ENCODE data around the gene UCK1.

UCK1 gene

DNA sequence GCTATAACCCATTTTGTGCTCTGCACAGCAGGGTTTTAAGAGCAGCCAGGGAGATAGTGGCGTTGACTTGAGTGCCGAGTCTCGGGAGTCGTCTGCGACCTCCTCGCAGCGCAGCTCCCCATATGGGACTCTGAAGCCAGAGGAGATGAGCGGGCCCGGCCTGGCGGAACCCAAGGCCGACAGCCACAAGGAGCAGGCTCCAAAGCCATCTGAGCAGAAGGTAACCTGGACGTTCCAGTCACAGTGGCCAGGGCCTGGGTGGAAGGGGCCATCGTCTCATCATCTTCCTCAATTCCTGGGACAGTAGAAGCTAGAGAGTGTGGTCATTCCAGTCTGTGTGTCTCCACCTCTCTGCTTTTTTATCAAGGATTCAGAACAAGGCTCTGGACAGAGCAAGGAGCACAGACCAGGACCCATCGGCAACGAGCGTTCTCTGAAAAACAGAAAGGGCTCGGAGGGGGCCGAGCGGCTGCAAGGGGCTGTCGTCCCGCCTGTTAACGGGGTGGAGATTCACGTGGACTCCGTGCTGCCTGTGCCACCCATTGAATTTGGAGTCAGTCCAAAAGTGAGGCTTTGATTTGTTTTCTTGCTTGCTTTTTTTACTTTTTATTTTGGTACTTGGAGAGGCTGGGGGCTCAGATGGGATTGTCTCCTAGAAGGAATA lies 48.6 kb downstream of the UCK1 start:
- H3K27me3 ChIP-seq (ENCODE audit: insufficient read depth, low read length, poor library complexity, severe bottlenecking) = no peaks in the 10 kb centered on the region
- H3K4me2 ChIP-seq (ENCODE audit: low read depth, low read length, poor library complexity, severe bottlenecking) = no peak overlapping the region
- no peaks in the 10 kb centered on the region for H3K4me1 ChIP-seq (ENCODE audit: insufficient read depth, low read length, poor library complexity, severe bottlenecking)
- H3K4me3 ChIP-seq (ENCODE audit: low read length, poor library complexity, severe bottlenecking) = no peak overlapping the region
- no peaks in the 10 kb centered on the region for H3F3A ChIP-seq (ENCODE audit: low read depth)
- no peak for TF ChIP-seq EZH2phosphoT487 (IDR thresholded peaks at IDR 0.05; ENCODE audit: borderline replicate concordance)
- TF ChIP-seq, protein P1, sequence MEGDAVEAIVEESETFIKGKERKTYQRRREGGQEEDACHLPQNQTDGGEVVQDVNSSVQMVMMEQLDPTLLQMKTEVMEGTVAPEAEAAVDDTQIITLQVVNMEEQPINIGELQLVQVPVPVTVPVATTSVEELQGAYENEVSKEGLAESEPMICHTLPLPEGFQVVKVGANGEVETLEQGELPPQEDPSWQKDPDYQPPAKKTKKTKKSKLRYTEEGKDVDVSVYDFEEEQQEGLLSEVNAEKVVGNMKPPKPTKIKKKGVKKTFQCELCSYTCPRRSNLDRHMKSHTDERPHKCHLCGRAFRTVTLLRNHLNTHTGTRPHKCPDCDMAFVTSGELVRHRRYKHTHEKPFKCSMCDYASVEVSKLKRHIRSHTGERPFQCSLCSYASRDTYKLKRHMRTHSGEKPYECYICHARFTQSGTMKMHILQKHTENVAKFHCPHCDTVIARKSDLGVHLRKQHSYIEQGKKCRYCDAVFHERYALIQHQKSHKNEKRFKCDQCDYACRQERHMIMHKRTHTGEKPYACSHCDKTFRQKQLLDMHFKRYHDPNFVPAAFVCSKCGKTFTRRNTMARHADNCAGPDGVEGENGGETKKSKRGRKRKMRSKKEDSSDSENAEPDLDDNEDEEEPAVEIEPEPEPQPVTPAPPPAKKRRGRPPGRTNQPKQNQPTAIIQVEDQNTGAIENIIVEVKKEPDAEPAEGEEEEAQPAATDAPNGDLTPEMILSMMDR (conservative IDR thresholded peaks at IDR 0.05; ENCODE audit: low read length) = no peak
- peaks cover 95% of the 10 kb centered on the region; the same call in 1 of the 2 replicates for H3K36me3 ChIP-seq (ENCODE audit: insufficient read depth, low read length)
- no peaks in the 10 kb centered on the region for H3K9me2 ChIP-seq (replicated peaks; ENCODE audit: low read depth, low read length)
- no peak overlapping the region for H3K9ac ChIP-seq (ENCODE audit: low read depth, low read length, poor library complexity, severe bottlenecking)
- peaks cover 21% of the 10 kb centered on the region for H4K20me1 ChIP-seq (ENCODE audit: insufficient read depth, low read length, poor library complexity, severe bottlenecking)
- H3K9me3 ChIP-seq (ENCODE audit: insufficient read depth, low read depth, low read length) = no peaks in the 10 kb centered on the region
- no peak overlapping the region for H2AFZ ChIP-seq (ENCODE audit: low read length)
- H3K79me2 ChIP-seq (ENCODE audit: insufficient read depth, low read length) = no peaks in the 10 kb centered on the region

DNA sequence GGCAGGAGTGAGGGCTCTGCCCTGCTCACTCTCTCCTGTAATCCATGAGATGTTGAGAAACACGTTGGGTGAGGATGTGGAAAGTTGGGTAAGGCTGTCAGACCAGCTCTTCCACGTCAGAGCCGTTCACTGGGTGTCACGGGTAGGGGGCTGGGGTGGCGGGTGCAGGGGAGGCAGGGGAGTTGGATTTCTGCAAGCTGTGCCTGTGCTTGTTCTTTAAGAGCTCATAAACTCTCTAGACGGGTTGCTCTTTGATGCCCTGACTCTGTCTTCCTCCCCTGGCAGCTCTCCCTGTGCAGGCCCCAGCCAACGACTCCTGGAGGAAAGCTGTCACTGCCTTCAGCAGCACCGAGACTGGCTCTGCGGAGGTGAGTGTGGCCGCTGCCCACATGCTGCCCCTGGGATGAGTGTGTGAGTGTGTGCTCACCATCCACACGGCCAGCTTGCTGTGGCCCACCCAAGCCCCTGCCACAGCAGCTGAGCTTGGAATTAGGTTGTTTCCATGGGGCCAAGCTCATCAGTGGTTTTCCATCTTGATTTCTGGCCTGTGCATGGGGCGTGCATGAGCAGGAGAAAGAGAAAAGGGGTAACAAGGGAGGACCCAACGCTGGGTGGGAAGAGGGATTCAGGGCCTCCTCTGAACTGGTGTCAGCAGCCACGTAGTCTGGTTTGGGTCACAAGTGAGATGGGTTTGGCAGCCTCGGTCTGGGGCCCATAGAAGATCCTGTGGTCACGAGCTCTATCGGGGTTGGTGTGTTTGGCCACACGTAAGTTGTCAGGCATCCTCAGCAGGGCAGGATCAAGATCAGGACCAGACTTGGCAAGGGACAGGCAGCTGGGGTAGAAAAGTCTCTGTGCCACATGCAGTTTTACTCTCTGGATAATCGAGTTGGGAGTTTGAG lies 49.4 kb downstream of the UCK1 start:
- Histone ChIP-seq H4K20me1 (ENCODE audit: insufficient read depth, low read length, poor library complexity, severe bottlenecking) (peaks cover 26% of the 10 kb centered on the region), H3K27me3 (ENCODE audit: insufficient read depth, low read length, poor library complexity, severe bottlenecking) (no peaks in the 10 kb centered on the region), H3K36me3 (ENCODE audit: insufficient read depth, low read length) (peaks cover 95% of the 10 kb centered on the region; the same call in 1 of the 2 replicates)

DNA sequence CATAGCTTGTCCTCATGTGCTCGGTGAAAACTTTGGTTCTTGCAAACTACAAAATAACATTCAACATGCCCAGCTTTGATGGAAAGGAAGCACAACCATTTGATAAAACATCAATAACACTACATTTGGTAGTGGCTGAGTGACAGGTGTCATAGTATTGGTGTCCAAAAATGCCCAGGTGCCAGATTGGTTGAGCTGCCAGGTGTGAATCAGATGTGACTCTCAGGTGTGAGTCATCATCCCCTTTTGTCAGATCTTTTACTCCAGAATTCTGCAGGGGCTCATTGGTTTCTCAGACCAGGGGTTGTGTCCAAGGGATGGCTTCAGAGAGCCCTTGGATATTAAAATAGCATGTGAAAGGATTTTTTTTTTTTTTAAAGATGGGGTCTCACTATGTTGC lies 50.8 kb downstream of the UCK1 start:
- no peaks in the 10 kb centered on the region for H3K4me1 ChIP-seq (ENCODE audit: insufficient read depth, low read length, poor library complexity, severe bottlenecking)
- H4K20me1 ChIP-seq (ENCODE audit: insufficient read depth, low read length, poor library complexity, severe bottlenecking) = peaks cover 32% of the 10 kb centered on the region
- no peaks in the 10 kb centered on the region for H3K79me2 ChIP-seq (ENCODE audit: insufficient read depth, low read length)
- no peaks in the 10 kb centered on the region for H3K27me3 ChIP-seq (ENCODE audit: insufficient read depth, low read length, poor library complexity, severe bottlenecking)
- peaks cover 95% of the 10 kb centered on the region; the same call in 1 of the 2 replicates for H3K36me3 ChIP-seq (ENCODE audit: insufficient read depth, low read length)
- H3K9ac ChIP-seq (ENCODE audit: low read depth, low read length, poor library complexity, severe bottlenecking) = no peak overlapping the region
- no peak overlapping the region for H3K4me3 ChIP-seq (ENCODE audit: low read length, poor library complexity, severe bottlenecking)
- H3K4me2 ChIP-seq (ENCODE audit: low read depth, low read length, poor library complexity, severe bottlenecking) = no peak overlapping the region
- no peaks in the 10 kb centered on the region for H3K9me3 ChIP-seq (ENCODE audit: insufficient read depth, low read depth, low read length)
- H3K9me2 ChIP-seq (replicated peaks; ENCODE audit: low read depth, low read length) = no peaks in the 10 kb centered on the region
- H2AFZ ChIP-seq (ENCODE audit: low read length) = no peak overlapping the region
- H3F3A ChIP-seq (ENCODE audit: low read depth) = no peaks in the 10 kb centered on the region
- TF ChIP-seq, protein P1 (conservative IDR thresholded peaks at IDR 0.05; ENCODE audit: low read length) = no peak
- no peak for TF ChIP-seq EZH2phosphoT487 (IDR thresholded peaks at IDR 0.05; ENCODE audit: borderline replicate concordance)

More for the DNA sequence above, 49.4 kb downstream of the UCK1 start:
- no peak overlapping the region for H3K9ac ChIP-seq (ENCODE audit: low read depth, low read length, poor library complexity, severe bottlenecking)
- TF ChIP-seq EZH2phosphoT487 (IDR thresholded peaks at IDR 0.05; ENCODE audit: borderline replicate concordance) = no peak
- TF ChIP-seq, protein P1 (conservative IDR thresholded peaks at IDR 0.05; ENCODE audit: low read length) = no peak
- H3K79me2 ChIP-seq (ENCODE audit: insufficient read depth, low read length) = no peaks in the 10 kb centered on the region
- no peaks in the 10 kb centered on the region for H3K9me2 ChIP-seq (replicated peaks; ENCODE audit: low read depth, low read length)
- H3K4me2 ChIP-seq (ENCODE audit: low read depth, low read length, poor library complexity, severe bottlenecking) = no peak overlapping the region
- H3K9me3 ChIP-seq (ENCODE audit: insufficient read depth, low read depth, low read length) = no peaks in the 10 kb centered on the region
- H3K4me1 ChIP-seq (ENCODE audit: insufficient read depth, low read length, poor library complexity, severe bottlenecking) = no peaks in the 10 kb centered on the region
- H2AFZ ChIP-seq (ENCODE audit: low read length) = no peak overlapping the region
- H3F3A ChIP-seq (ENCODE audit: low read depth) = no peaks in the 10 kb centered on the region
- H3K4me3 ChIP-seq (ENCODE audit: low read length, poor library complexity, severe bottlenecking) = no peak overlapping the region
